ENCODE results near the gene RNU1-2.
"Not testable (repeated sequence)": the region's sequence is repeated elsewhere in the genome, so short reads cannot be mapped to it uniquely, and the experiment has no call there.

The RNU1-2 gene

GRCh38 chr1:16918371-16918770, 22.6 kb downstream of the RNU1-2 start:
- H3K27me3 ChIP-seq (ENCODE audit: control insufficient read depth, low read length) = peaks cover 10% of the 10 kb centered on the region
- no peaks in the 10 kb centered on the region for H3K79me2 ChIP-seq (ENCODE audit: control insufficient read depth, low read length)
- no peak overlapping the region for H3K4me2 ChIP-seq (ENCODE audit: low read length)
- 0 out of 2 replicates have a peak, but pooled peaks cover 2% of the 10 kb centered on the region for H3F3A ChIP-seq (ENCODE audit: control insufficient read depth, insufficient read depth)
- H3K4me3 ChIP-seq (ENCODE audit: low read length) = no peak overlapping the region
- no peaks in the 10 kb centered on the region for H3K36me3 ChIP-seq (ENCODE audit: control insufficient read depth, low read length)
- H3K9me3 ChIP-seq (ENCODE audit: control insufficient read depth, insufficient read depth, low read length) = no peaks in the 10 kb centered on the region
- H4K20me1 ChIP-seq (ENCODE audit: control insufficient read depth, insufficient read depth, low read depth, low read length) = no peaks in the 10 kb centered on the region
- H3K27ac ChIP-seq (ENCODE audit: low read depth, low read length) = no peak overlapping the region
- no peak for TF ChIP-seq EZH2phosphoT487 (IDR thresholded peaks at IDR 0.05; ENCODE audit: borderline replicate concordance, low read length)
- no peak for TF ChIP-seq CTCF (IDR thresholded peaks at IDR 0.05; ENCODE audit: low read depth, low read length, poor library complexity, severe bottlenecking)
- no peaks in the 10 kb centered on the region for H3K9me2 ChIP-seq (replicated peaks; ENCODE audit: control insufficient read depth, low read length)
- peaks cover 32% of the 10 kb centered on the region for H3K4me1 ChIP-seq (ENCODE audit: control insufficient read depth, low read length)

GRCh38 chr1:16918936-16919665, 23.3 kb downstream of the RNU1-2 start:
- not testable (repeated sequence) for H3K36me3 ChIP-seq (ENCODE audit: control insufficient read depth, low read length); H4K20me1 ChIP-seq (ENCODE audit: control insufficient read depth, insufficient read depth, low read depth, low read length); H3K4me2 ChIP-seq (ENCODE audit: low read length); H3F3A ChIP-seq (ENCODE audit: control insufficient read depth, insufficient read depth); H3K9me2 ChIP-seq (replicated peaks; ENCODE audit: control insufficient read depth, low read length); H3K79me2 ChIP-seq (ENCODE audit: control insufficient read depth, low read length); H3K27me3 ChIP-seq (ENCODE audit: control insufficient read depth, low read length); H3K9me3 ChIP-seq (ENCODE audit: control insufficient read depth, insufficient read depth, low read length); H3K4me3 ChIP-seq (ENCODE audit: low read length); H3K27ac ChIP-seq (ENCODE audit: low read depth, low read length)
- H3K4me1 ChIP-seq (ENCODE audit: control insufficient read depth, low read length) = peaks cover 29% of the 10 kb centered on the region

GRCh38 chr1:16920951-16921350, 25.2 kb downstream of the RNU1-2 start:
- no peaks in the 10 kb centered on the region for H3K27me3 ChIP-seq (ENCODE audit: control insufficient read depth, low read length)
- no peaks in the 10 kb centered on the region for H3K9me3 ChIP-seq (ENCODE audit: control insufficient read depth, insufficient read depth, low read length)
- no peaks in the 10 kb centered on the region for H4K20me1 ChIP-seq (ENCODE audit: control insufficient read depth, insufficient read depth, low read depth, low read length)
- H3K4me1 ChIP-seq (ENCODE audit: control insufficient read depth, low read length) = peaks cover 15% of the 10 kb centered on the region
- TF ChIP-seq EZH2phosphoT487 (IDR thresholded peaks at IDR 0.05; ENCODE audit: borderline replicate concordance, low read length) = no peak
- no peak for TF ChIP-seq CTCF (IDR thresholded peaks at IDR 0.05; ENCODE audit: low read depth, low read length, poor library complexity, severe bottlenecking)
- H3F3A ChIP-seq (ENCODE audit: control insufficient read depth, insufficient read depth) = no peaks in the 10 kb centered on the region
- H3K4me3 ChIP-seq (ENCODE audit: low read length) = peak overlapping the region; percentile 59
- H3K36me3 ChIP-seq (ENCODE audit: control insufficient read depth, low read length) = no peaks in the 10 kb centered on the region
- no peaks in the 10 kb centered on the region for H3K79me2 ChIP-seq (ENCODE audit: control insufficient read depth, low read length)
- H3K9me2 ChIP-seq (replicated peaks; ENCODE audit: control insufficient read depth, low read length) = no peaks in the 10 kb centered on the region
- no peak overlapping the region for H3K27ac ChIP-seq (ENCODE audit: low read depth, low read length)
- peak overlapping the region; percentile 74 for H3K4me2 ChIP-seq (ENCODE audit: low read length)

- no peaks in the 10 kb centered on the region for H3F3A ChIP-seq (ENCODE audit: control insufficient read depth, insufficient read depth)
- H3K27ac ChIP-seq (ENCODE audit: low read depth, low read length) = no peak within 1 kb of the TSS
- H3K4me1 ChIP-seq (ENCODE audit: control insufficient read depth, low read length) = peaks cover 15% of the 10 kb centered on the region
- no peaks in the 10 kb centered on the region for H3K36me3 ChIP-seq (ENCODE audit: control insufficient read depth, low read length)
- H4K20me1 ChIP-seq (ENCODE audit: control insufficient read depth, insufficient read depth, low read depth, low read length) = no peaks in the 10 kb centered on the region
- no peaks in the 10 kb centered on the region for H3K79me2 ChIP-seq (ENCODE audit: control insufficient read depth, low read length)
- no peaks in the 10 kb centered on the region for H3K9me2 ChIP-seq (replicated peaks; ENCODE audit: control insufficient read depth, low read length)
- H3K4me3 ChIP-seq (ENCODE audit: low read length) = peak within 1 kb of the TSS; percentile 59
- no peaks in the 10 kb centered on the region for H3K9me3 ChIP-seq (ENCODE audit: control insufficient read depth, insufficient read depth, low read length)
- H3K27me3 ChIP-seq (ENCODE audit: control insufficient read depth, low read length) = no peaks in the 10 kb centered on the region
- peak; percentile 30 for TF ChIP-seq CTCF (IDR thresholded peaks at IDR 0.05; ENCODE audit: low read depth, low read length, poor library complexity, severe bottlenecking)
- TF ChIP-seq EZH2phosphoT487 (IDR thresholded peaks at IDR 0.05; ENCODE audit: borderline replicate concordance, low read length) = no peak
- H3K4me2 ChIP-seq (ENCODE audit: low read length) = peak within 1 kb of the TSS; percentile 74
Measured at GRCh38 chr1:16921391-16922185, 25.8 kb downstream of the RNU1-2 start, which contains the start of gene CROCC. TSS of gene CROCC (plus strand) at chr1:16921931. CDS start at chr1:16922019, 88 bp downstream.

All from DOHH2 (cell line).